ENCODE measurements around the gene CSMD2.

Gene CSMD2

DNA sequence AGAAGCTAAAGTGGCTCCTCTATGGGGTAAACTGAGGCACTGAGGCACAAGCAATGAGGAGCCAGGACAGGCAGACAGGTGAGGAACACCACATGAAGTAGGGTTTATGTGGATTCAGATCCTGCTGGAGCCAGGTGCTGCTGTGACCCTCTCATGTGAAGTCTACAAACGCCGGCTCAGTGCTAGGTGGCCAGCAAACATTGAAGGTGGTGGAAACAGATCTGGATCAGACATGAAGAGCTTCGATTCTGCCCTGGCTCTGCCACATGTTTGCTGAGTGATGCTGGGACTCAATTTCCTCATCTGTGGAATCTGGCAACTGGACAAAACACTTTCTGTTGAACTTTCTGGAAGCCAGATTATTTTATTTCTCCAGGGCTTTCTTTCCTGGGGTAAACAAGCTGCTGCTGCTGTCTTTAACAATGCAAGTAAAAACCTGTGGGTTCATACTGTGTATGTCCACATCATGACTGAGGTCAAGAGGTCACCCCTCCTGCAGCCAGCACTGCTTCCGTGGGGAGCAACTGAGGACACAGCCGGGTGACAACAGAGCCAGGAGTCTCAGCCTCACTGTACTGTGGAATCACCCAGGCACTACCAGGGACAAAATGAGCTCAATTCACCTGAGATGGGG lies 267.8 kb downstream of the CSMD2 start:
- no peak for FAIRE-seq

DNA sequence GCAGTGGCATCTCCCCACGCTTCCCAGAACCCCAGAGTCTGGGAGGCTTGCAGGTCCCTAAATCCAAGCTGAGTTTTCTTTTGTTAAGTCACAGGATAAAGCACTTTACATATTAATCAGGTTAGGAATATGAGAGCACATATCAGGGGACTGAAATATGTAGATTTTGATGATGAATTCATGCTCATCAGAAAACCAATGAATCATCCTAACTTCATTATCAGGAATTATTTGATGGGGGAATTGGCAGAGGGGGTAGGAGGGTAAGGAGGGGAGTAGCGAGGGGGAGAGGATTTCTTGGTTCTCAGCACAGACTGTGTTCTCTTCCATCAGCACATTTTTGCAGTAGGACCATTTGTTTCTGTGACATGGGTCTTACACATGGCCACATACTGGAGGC lies 269.1 kb downstream of the CSMD2 start:
- FAIRE-seq: no peak

DNA sequence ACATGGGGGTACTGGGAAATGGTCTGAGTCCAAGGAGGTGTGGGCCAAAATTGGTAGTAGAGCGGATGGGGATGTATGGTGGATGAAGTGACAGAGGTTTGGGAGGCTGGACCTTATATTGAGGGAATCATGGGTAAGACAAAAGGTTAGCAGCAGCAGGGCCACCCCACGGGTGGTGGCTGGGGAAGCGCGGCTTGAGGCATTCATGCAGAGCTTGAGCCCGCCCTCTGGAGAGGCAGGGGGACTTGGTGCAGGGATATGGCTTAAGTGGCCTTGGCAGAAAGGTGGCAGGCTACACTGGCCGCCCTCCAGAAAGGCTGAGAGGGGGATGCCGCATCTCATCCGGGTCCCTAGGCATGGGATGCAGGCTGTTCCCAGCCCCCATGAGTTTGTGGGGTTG lies 269.6 kb downstream of the CSMD2 start:
- no peak for FAIRE-seq

DNA sequence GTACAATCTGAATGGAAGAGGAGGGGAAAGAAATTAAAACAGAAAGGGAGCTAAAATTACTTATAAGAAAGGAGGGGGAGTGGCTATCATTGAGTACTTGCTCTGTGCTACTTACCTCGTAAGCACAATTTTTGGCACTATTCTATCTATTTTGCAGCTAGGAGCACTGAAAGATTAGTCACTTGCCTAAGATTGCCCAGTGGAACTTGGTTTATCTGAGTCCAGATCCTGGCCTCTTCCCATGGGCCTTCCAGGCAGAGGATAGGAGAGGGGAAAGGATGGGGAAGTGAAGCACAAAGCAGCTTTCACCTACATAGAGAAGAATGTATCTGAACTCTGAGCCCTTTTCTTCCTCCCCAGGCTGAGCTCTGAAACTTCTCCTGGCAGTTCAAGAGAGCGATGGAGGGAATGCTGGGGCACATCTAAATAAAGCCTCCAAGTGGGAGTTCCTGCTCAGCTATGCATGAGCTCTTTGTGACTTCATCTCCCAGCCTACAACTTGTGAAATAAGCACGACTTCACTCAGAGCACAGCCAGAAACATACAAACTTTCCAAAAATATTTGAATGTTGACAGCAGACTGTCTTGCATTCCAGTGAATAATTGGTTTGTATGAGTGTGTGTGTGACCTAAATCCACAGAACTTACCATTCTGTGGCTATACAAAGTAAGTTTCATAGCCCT lies 271.7 kb downstream of the CSMD2 start:
- no peak for FAIRE-seq

DNA sequence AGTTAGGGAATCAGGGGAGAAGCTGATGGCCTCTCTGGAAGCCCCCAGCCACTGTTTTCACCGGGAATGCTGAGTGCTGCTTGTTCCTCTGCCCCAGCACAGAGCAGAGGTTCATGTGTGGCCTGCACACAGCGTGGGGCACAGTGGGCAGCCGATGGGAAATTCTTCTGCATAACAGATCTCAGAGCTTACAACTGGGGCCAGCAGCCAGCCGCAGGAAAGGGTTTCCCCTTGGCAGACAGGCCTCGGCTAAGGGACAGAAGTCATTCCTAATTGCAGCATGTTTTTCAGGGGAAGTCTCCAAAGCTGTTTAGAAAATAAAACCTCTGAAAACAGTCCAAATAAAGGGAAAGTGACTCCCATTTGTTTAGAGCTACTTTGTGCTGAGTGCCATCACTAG lies 278.5 kb downstream of the CSMD2 start:
- no peak for FAIRE-seq

DNA sequence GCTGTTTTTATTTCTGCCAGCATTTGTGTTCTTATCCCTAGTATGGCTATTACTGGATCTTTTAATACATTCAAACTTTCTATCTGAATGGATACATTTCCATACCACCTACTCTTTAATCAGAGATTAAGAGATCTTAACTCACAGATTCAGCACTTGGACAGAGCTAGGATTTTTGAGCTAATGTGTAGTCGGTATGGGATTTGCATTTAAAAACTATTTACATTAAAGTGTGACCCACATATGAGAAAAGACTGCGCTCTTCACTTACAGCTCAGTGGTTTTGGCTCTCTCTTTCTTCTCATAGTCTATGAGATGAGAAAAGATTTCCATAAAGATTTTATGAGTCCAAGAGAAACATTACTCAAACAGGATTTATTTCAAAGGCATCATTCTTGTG lies 284.7 kb downstream of the CSMD2 start:
- no peak for FAIRE-seq

DNA sequence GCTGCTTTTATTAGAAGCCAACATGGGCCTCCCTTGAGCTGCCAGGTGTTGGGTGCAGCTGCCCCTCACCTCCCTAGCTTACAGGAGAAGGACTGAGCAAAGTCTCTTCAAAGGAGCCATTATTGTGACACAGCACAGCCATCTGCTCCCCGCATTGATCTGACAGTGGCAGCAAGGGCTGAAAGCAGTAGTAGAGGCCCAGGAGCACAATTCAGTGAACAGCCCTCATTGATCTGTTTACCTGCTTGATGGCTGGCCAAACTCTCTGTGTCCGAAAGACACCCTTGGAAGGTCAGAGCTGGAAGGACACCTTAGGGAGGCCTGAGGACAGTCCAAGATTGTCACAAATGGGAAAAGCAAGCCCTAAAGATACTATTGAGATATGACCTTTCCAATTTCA lies 286.6 kb downstream of the CSMD2 start:
- FAIRE-seq: no peak

DNA sequence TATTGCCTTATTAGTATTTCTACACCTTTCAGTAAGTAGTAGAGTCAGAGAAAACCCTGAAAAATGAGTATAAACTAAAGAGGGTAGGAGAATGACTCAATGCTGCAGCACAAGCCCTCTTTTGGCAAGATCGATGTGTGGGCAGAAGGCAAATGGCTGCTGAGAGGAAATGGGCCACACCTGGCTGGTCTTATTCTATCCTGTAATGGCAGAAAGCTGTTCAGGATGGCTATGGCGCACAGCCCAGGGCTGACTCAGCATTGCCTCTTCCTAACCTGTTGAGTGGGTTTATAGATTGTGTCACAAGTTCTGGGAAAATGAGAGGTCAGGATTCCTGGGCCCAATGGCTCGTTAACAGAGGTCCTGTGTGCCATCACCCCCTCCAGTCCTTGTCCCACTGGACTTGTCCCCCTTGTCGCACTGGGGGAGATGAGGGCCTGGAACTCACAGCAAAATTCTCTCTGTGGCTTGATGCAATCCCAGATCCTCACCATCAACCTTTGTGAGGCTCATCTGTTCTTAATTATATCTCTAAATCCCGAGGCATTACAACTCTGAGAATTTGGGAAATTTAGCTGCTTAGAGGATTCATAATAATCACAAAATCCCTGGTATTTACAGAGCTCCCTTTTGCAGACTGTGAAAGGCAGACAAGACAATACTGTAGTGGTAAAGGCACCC lies 287.9 kb downstream of the CSMD2 start:
- no peak for FAIRE-seq

DNA sequence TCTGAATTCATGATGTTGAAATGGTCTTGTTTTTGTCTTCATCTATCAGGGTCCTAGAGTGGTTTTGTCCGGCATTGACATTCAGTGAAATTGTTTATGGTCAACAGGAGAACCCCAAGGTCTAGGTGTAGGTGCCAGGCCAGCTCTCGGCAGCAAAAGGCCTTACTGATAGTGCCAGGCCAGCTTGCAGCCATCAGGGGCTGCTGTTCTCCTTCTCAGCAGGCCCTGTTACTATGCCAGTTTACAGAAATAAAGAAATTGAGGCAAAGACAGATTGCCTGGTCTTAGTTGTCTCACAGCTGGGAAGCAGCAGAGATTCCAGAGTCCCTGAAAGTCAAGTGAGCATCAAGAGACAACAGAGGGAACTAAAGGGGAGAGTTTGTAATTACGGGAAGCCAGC lies 289.2 kb downstream of the CSMD2 start:
- no peak for FAIRE-seq

DNA sequence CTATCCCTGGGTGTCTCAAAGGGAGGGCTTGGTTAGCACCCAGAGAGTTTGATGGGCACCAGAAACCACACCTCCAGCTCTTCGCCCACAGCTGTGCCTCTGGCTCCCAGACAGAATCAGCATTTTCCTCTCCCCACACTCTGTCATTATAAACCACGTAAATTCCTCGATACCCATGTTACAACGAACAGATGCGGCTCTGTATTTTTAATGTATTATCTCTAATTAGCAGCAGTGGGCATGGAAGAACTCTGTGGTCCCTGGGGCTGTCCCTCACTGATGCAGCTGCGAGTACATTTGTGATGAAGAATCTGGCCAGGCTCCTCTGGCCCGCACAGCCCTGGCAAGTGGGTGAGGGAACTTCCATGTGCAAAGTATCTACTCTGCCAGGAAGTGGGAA lies 290.4 kb downstream of the CSMD2 start:
- FAIRE-seq: no peak

DNA sequence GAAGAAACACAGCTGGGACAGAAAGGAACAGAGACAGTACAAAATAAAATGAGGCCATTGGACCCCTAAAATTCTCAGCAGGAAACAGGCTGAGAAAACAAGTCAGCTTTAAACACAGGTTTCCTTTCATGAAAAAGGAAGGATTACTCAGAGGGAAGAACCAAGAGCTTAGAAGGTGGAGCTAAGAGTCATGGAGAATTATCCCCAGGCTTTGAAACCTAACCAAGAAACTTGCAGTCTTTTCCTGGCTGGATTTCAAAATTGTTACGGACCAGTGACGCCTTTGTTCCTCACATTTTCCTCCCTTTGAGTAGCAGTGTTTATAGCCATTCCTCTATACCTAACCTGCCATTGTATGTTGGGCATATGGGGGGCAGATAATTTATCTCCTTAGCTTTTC lies 292.3 kb downstream of the CSMD2 start:
- FAIRE-seq: no peak

DNA sequence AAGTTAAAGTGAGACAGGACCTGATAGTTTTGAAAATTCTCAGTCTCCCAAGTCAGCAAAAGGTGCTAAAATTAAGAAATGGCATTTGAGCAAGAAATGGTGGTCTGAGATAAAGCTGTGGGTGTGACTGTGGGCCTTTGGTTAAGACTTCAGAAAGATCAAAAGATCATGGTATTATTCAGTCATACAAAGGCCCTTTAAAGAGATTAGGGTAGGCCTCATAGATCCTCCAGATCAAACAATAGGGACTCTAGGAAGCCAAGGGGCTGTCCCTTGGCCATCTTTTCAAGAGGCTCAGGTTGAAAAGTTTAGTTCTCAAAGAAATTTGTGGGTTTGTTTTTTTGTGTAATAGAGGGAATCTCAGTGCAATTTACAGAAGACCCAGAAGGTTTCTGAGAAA lies 292.8 kb downstream of the CSMD2 start:
- FAIRE-seq: no peak

DNA sequence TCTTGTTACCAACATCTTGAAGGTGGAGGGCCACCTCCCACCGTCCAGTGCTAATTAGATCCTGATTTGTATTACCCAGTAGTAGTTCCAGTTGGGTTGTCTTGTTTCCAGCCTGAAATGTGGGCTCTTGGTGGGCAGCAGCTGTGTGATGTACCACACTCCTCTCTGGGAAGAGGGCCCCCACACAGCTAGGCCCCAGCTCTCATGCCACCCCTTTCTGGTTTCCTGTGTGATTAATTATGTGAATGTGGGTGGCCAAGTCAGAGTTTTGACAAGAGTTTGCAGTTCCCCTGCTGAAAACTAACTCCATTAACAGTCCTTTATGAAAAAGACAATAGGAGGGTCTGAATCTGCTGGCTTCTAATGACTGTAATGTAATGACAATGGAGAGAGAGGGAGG lies 297.3 kb downstream of the CSMD2 start:
- FAIRE-seq: no peak

DNA sequence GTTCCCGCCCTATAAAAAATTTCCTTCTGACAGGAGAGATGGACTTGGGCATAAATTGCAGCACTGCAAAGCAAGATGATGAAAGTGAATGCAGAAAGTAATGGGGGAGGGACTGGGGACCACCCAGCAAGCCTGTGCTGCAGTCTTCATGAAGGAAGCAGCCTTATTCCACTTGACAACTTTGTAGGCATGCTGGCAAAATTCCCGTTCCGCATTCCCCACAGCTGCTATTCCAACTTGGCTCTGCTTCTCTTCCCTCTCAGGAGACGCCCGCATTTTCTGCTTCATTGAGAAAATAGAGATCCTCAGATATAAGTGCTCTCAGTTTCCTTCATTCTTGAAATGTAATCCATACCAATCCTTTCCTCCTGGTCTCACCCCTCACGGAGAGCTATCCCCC lies 298.7 kb downstream of the CSMD2 start:
- FAIRE-seq: no peak

DNA sequence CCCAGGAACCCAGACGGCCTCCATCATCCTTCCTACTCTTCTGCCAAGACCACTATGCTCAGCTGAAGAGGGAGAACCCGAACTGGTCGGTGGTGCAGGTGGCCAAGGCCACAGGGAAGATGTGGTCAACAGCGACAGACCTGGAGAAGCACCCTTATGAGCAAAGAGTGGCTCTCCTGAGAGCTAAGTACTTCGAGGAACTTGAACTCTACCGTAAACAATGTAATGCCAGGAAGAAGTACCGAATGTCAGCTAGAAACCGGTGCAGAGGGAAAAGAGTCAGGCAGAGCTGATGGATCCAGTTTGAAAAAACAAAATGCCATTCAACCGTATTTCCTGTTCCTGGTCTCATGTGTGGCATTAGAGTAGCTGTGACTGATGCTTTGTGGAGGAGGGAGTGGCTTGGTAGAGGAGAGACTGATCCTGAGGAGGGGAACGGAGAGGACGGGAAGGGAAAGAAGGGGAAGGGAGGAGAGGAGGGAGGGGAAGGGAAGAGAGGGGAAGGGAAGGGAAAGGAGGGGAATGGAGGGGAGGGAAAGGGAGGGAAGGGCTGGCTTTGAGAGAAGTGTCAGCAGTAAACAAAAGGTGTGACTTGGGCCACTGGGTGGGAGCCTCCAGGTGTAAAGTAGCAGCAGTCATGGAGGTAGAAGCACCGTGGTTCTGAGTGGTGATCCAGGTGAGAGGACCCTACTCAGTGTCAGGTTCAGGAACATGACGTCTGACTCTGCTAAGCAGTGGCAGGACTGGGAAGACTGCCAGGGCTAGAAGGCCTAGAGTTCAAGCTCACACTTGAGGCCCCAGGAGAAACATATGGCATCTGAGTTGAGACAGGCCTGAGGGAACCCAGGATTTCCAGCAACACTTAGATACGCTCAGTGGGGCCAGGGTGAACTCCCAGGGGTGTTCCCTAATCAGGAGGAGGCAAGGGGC lies 300.3 kb downstream of the CSMD2 start:
- FAIRE-seq: no peak

DNA sequence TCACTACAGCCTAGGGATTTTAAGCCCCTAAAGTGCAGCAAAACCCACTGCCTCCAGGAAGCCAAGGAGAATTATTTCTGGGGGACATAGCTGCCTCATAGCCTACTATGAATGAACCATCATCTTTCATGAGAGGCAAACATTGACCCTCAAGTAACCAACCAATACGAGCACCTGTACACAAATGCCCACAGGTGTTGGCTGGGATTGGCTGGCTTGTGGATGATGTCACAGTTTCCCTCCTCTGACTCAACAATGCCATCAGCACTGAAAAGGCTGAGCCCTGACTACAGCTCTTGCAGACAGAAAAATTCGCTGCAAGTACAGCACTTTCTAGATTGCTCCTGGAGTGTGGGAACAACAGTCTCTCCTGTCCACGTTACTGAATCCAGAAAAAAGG lies 301.3 kb downstream of the CSMD2 start, which contains the start of gene HMGB4:
TSS of gene HMGB4 (plus strand) at position 301 of the 400 bp plus-strand sequence. CDS start 113 bp downstream, outside the sequence.
- FAIRE-seq: no peak

DNA sequence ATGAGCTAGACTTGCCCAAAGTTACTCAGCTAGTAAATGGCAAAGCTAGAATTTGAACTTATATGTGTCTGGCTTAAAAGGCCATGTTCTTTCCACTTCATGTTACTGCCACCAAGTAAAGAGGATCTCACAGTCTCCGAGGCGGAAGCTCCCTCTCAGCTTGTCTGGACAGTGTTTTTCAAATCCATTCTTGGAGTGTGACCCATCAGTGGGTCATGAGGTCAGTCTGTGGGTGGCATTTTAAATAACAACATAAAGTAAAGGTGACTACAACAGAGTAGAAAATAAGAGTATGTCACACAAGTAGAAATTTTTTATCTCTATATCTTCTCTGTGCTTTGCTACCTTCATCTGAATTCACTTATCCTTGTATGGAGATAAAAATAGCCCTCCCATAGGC lies 304.4 kb downstream of the CSMD2 start:
- FAIRE-seq: no peak

DNA sequence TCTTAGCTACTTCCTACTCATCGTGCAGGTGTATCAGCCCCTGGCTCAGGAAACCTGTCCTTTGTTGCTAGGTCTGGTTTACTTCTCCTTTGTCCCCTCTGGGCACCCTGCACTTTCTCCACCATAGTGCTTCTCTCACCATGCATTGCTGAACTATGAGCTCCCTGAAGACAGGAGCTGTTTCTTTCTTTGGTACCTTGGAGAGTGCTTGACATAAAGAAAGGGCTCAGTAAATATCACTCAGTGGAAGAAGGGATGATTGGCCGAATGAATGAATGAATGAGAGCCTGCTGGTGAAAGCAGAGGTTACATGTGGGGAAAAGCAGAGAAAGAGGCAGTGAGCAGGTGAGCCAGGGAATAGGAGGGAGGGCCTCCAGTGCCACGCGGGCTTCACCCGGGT lies 310.9 kb downstream of the CSMD2 start:
- FAIRE-seq: no peak

DNA sequence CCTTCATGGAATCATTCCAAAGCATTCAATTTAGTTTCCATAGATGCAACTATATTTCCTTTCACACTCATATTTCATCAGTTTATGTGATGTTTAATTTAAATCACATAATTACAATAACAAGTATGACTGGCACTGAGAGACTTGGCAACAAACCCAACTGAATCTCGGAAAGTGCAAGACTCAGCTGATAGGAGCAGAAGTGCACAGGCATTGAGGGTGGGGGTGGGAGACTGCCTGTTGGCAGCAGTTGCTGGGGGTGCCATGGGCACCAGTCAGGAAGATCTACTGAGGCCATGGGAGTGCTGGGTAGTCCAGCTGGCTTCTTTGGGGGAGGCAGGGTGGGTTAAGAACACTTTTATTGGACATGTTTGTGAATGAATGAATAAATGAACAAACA lies 311.6 kb downstream of the CSMD2 start:
- no peak for FAIRE-seq

DNA sequence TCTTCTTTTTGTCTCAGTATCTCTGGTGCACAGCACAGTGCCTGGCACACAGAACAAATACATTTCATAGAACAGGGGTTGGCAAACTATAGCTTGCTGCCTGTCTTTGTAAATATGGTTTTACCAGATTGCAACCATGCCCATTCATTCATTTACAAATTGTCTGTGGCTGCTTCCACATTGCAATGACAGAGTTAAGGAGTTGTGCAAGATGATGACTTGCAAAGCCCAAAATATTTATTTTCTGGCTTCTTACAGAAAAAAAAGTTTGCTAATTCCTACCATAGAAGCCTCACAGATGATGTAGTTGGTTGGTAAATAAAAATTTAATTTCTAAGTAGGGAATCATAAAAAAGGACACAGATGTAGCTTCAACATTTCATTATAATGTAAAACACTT lies 312.3 kb downstream of the CSMD2 start:
- no peak for FAIRE-seq

DNA sequence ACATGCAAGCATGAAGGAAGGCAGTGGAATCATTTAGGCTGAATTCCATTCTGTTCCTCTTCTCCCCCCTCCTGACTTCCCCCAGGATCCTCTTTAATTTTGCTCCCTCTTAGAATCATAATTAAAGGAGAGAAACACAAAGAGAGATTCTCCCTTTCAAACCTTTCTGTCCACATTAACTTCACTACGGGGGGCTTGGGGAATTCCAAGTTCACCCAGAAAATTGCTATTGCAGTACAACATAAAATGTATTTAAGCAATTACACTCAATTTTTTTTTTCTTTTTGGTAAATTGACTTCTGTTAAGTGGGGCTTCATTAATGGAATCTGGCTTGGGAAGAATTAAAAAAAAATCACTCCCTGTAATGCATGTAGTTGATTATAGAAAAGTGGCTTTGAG lies 314.5 kb downstream of the CSMD2 start:
- FAIRE-seq: no peak

DNA sequence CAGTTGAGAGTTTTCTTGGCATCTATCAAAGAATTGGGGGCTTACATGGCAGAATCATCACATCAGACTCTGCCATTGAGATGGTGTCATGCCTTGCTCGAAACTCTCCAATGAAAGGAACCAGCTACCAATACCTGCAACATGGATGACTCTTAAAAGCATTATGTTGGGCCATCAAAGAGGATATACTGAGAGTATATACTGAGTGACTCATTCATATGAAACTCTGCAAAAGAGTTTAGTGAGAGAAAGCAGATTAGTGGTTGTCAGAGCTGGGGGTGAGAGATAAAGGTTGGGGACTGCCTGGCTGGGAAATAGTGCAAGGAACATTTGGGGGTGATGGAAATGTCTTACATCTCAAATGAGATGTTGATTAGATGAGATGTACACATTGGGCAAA lies 315.8 kb downstream of the CSMD2 start:
- no peak for FAIRE-seq

DNA sequence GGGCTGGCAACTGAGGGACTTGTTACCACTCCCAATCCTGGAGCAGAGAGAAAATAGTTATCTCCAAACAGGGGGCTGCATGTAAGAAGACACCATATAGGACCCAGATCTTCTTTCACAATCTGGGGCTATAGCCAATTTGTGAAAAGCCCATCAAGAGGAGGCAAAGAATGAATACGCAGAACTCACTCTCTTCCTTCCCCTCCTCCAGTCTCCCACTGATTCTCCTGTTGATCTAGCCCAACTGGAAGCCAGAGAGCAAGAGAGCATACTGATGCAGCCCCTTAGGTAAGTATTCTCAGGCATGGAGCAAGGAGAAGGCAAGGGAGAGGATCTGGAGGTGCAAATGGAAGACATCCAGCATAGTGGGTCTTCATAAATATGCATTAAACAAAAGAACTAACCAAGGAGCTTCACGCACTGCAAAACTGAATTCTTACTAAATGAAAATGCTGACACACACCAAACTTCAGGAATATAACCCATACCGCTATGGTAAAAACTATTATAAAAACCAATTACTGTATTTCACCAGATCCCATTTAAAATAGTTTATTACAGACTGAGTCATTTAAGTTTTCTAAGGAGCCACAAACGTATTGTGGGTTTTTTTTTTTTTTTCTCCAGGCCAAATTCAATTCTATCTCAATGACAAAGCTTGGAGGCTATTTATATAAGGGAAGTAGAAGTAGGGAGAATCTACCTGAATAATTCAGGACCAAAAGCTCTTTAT lies 316.7 kb downstream of the CSMD2 start:
- FAIRE-seq: no peak

Measured in G401.6 (cell line).